ENCODE measurements around the gene SPTLC1. TPM values are rescaled to one million over a fixed set of nuclear protein-coding genes. Genes with fewer than 3 reads are reported as not detected.

Gene SPTLC1
- total and polyA plus RNA-seq, 2 of the 8 experiments (the other 6 are each of a cell fraction or from before 2014, with no cell fraction given), result 34.2 to 62.1 TPM

DNA sequence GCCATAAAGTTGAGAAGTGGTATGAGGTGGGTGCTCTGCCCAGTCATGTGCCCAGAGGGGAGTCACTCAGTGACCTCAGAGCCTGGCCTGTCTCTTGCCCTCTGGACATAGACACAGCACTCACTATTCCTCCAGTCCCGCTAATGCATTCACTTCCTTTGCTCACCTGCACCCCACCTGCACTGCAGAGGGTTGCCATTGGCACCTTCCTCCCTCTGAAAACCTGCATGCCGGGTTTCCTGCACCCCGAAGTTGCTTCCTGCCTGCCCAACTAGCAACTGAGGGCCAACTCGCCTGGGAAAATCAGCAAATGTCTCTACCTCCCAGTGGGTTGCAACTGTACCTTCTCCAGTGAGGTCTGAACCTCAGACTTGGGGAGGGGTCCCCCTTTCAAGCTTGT, 48.1 kb upstream of the SPTLC1 start:
- Histone ChIP-seq H4K91ac (replicated peaks; ENCODE audit: insufficient read length, low read length) (no peak overlapping the region), H2BK12ac (ENCODE audit: low read depth, low read length) (no peak overlapping the region), H3K4me1 (replicated peaks in 1 of 4; ENCODE audit: control insufficient read depth in 3 of 4, insufficient read depth in 4 of 4, low read length in 3 of 4) (no peaks in the 10 kb centered on the region), H2BK20ac (ENCODE audit: low read length) (no peak overlapping the region), H2AFZ (ENCODE audit: low read length) (peak overlapping the region; percentile 65), H3K4ac (replicated peaks; ENCODE audit: insufficient read length, low read depth, low read length) (no peak overlapping the region), H4K20me1 (replicated peaks in 1 of 2; ENCODE audit: control insufficient read depth in 1 of 2, insufficient read depth in 2 of 2, low read length in 2 of 2) (no peaks in the 10 kb centered on the region), H3K27ac (ENCODE audit: low read depth, low read length) (no peak overlapping the region), H3K23ac (ENCODE audit: insufficient read length) (no peak overlapping the region), H2BK15ac (ENCODE audit: low read length) (no peak overlapping the region), H3K18ac (ENCODE audit: extremely low read depth, low read length) (no peak overlapping the region), H3K4me2 (ENCODE audit: insufficient read depth in 1 of 2, low read depth in 2 of 2, low read length in 2 of 2) (no peak overlapping the region), H3K14ac (ENCODE audit: insufficient read length) (no peak overlapping the region), H3K9ac (replicated peaks in 1 of 4; ENCODE audit: extremely low read depth in 1 of 4, low read depth in 3 of 4, low read length in 3 of 4) (no peak overlapping the region), H2BK5ac (ENCODE audit: low read depth, low read length) (0 out of 2 replicates have a peak overlapping the region, but pooled peaks have one; percentile 5), H3K36me3 (ENCODE audit: control insufficient read depth in 2 of 4, insufficient read depth in 4 of 4, low read length in 3 of 4) (no peaks in the 10 kb centered on the region), H3K27me3 (replicated peaks in 1 of 4; ENCODE audit: control insufficient read depth in 3 of 4, extremely low read depth in 1 of 4, insufficient read depth in 3 of 4, low read length in 3 of 4) (no peaks in the 10 kb centered on the region), H3K4me3 (ENCODE audit: extremely low read depth in 1 of 4, insufficient read depth in 2 of 4, low read depth in 3 of 4, low read length in 4 of 4) (no peak overlapping the region), H4K8ac (ENCODE audit: extremely low read depth, insufficient read depth, low read length) (no peak overlapping the region), H2BK120ac (replicated peaks; ENCODE audit: low read depth, low read length) (no peak overlapping the region), H4K5ac (ENCODE audit: insufficient read length, low read depth, low read length) (no peak overlapping the region), H3K79me2 (ENCODE audit: control insufficient read depth in 1 of 2, insufficient read depth in 2 of 2, low read length in 2 of 2) (no peaks in the 10 kb centered on the region), H3K9me3 (ENCODE audit: insufficient read depth in 2 of 2, low read depth in 1 of 2, low read length in 1 of 2) (0 out of 4 replicates have a peak, but pooled peaks cover 0 to 5% of the 10 kb centered on the region in 2 experiments), H2AK5ac (ENCODE audit: low read depth, low read length) (no peak overlapping the region), H3K79me1 (ENCODE audit: low read depth, low read length) (no peaks in the 10 kb centered on the region), H3K23me2 (ENCODE audit: low read depth, low read length) (no peaks in the 10 kb centered on the region), H3K56ac (replicated peaks; ENCODE audit: insufficient read length, low read depth, low read length) (no peak overlapping the region)
- ChIA-PET POLR2A (ENCODE audit: partially characterized antibody) (interaction anchor here (0.6 kb wide), 1 partner anchor 874 kb away, joined by 4 read pairs; no protein-coding TSS in a partner anchor), CTCF (ENCODE audit: partially characterized antibody) (interaction anchor here (0.9 to 2.2 kb wide), 5 partner anchors 9 to 29 kb away, joined by 3 to 14 read pairs (median 4); no protein-coding TSS in a partner anchor)
- FAIRE-seq (no peak), DNase-seq (ENCODE audit: low read depth in 1 of 2, low spot score in 2 of 2) (no peak)
- WGBS, 2 experiments (ENCODE audit: extremely low coverage in 1 of 2, insufficient coverage in 1 of 2, insufficient read length in 1 of 2, insufficient replicate concordance in 2 of 2, low coverage in 1 of 2, low lambda C conversion rate in 2 of 2, missing lambda C conversion rate in 1 of 2), result 78% methylated on average over 4 of the region's 4 CpGs; no CpG with 5 or more reads in 1 of the 2 experiments
- TF ChIP-seq SP1 (IDR thresholded peaks at IDR 0.05; ENCODE audit: low read depth, low read length) (no peak), CBX8 (IDR thresholded peaks at IDR 0.05; ENCODE audit: borderline replicate concordance, low read depth, low read length) (no peak)
